GM19468 (cell line): ENCODE results near the gene USP6.
"Not testable (repeated sequence)": the region's sequence is repeated elsewhere in the genome, so short reads cannot be mapped to it uniquely, and the experiment has no call there.

Source experiments
- ATAC-seq: cut with Tn5 transposase; IDR thresholded peaks from one replicate; pipeline ENCODE4 v1.9.1; 2021; ENCODE audit warnings: mild to moderate bottlenecking, moderate library complexity, moderate number of reproducible peaks; ENCODE audit not compliant: unreplicated experiment; ENCODE audit errors: extremely low read depth

USP6 gene

DNA sequence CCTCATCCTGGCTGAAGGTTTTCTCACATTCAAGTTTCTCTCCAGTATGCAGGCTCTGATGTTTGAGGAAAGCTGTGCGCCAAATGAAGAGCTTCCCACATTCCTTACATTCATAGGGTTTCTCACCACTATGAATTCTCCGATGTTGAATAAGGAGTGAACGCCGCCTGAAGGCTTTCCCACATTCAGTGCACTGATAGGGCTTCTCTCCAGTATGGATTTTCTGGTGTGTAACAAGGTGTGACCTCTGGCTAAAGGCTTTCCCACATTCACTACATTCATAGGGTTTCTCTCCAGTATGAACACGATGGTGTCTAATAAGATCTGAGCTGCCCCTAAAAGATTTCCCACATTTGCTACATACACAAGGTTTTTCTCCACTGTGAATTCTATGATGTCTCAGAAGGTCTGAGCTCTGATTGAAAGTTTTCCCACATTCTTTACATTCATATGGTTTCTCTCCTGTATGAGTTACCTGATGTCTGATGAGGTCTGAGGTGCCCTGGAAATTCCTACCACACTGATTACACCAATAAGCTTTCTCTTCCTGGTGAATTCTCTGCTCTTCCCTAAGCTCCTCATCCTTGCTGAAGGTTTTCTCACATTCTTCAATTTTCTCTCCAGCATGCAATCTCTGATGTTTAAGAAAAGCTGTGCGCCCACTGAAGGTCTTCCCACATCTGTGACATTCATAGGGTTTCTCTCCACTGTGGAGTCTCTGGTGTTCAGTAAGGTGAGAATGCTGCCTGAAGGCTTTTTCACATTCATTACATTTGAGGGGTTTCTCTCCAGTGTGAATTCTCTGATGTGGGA, 67.0 kb downstream of the USP6 start:
- no peak for ATAC-seq

GRCh38 chr17:5183410-5183793, 67.6 kb downstream of the USP6 start:
- no peak for ATAC-seq

DNA sequence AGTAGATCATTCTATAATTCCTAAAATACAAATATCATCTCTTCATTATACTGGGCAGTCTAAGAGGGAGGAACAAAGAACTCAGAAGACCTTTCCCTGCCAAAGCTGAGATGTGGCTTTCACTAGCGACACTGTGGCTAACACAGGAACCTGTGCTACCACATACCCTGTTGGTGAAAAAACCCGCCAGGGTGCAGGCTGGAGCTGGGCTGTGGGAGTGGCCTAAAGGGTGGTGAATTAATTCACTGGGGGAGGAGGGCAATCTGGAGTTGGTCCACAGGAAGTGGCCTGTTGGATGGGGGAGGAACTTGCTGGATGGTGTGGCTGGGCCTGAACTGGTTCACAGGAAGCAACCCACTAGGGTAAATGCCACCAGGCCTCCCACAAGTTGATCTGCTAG, 68.5 kb downstream of the USP6 start:
- ATAC-seq, result no peak

- ATAC-seq, result peak; percentile 69
Measured at GRCh38 chr17:5191541-5192417, 75.9 kb downstream of the USP6 start, which contains the start of gene ZNF594. Gene ZNF594 (minus strand): TSS chr17:5191868. CDS start chr17:5184256, 7,612 bp downstream.

GRCh38 chr17:5194346-5194745, 78.5 kb downstream of the USP6 start:
- no peak for ATAC-seq

DNA sequence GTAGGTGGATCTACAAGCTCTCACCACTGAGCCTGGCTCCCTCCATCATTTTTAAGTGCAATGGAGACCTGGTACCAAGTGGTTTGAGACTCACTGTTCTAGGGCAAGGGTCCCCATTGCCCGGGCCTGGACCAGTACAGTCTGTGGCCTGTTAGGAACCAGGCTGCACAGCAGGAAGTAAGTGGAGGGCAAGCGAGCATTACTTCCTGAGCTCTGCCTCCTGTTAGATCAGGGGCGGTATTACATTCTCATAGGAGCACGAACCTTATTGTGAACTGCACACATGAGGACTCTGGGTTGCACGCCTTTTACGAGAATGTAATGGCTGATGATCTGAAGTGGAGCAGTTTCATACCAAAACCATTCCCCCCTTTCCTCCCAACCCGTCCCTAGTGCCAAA, 82.6 kb downstream of the USP6 start:
- ATAC-seq, result no peak

DNA sequence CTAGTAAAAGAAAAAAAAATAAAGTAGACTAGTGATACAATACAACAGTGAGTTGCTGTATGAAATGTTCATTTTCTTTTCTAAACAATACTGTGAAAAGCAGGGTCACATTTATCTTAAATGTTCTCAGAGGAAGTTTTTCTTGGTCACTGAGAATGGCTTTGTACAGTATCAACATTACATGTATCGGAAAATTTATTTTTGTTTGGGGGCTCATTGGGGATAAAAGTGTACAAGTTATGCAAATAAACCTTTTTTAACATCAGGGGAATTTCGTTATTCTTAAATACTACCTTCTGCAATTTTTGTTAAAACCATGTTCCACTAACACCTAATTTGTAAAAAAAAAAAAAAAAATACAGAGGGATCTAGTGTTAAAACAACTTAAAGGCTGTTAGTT, 84.5 kb downstream of the USP6 start:
- no peak for ATAC-seq

DNA sequence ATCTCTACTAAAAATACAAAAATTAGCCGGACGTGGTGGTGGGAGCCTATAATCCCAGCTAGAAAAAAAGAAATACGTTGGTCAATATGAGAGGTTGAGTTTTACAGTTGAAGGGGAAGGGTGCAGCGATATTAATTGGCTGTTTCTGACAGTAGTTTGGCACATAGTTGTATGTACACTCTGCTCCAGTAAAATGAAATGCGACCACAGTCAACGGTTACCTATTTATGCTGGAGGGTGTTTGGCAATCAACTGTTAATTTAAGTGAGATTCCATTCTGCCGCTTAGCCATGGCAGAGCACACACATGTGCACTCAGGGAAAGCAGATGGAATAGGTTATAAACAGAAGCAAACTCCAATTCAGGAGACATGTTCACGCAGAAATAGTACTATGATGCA, 85.2 kb downstream of the USP6 start:
- no peak for ATAC-seq

DNA sequence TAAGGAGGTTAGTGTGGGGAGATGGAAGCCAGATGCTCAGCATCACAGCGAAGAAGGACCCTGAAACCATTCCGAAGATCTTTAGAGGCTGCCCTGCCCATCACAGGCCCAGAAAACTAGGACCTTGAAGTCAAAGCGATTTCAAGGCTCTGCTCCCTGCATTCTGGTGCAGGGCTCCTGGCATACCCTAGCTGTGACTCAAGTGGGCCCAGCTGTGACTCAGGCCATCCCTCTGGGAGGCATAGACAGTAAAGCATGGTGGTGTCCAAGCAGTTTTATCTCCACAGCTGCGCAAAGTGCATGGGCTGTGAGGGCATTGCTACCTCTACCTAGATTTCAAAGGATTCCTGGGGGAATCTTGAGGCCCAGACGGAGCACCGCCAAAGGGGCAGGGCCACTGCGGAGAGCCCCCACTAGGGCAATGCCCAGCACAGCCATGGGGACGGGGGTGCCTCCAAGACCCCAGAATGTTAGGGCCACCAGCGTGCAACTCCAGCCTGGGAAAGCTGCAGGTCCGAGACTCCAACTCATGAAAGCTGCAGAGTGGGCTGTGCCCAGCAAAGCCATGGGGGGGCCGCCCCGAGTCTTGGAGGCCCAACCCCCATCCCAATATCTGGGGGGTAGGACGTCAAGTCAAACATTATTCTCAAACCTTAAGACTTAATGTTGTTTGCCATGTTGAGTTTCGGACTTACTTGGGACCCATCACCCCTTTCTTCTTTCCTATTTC, 87.5 kb downstream of the USP6 start:
- ATAC-seq, result no peak

DNA sequence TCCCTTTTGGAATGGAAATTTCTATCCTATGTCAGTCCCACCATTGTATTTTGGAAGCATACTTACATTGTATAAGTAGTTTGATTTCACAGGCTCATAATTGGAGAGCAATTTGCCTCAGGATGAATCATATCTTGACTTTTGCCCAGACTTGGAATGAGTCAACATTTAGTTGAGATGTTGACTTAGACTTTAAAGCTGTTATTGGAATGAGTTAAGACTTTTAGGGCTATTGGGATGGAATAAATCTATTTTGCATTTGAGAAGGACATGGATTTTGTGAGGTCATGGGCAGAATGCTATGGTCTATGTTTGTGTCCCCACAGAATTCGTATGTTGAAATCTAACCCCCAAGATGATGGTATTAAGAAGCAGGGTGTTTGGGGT, 88.1 kb downstream of the USP6 start:
- no peak for ATAC-seq

DNA sequence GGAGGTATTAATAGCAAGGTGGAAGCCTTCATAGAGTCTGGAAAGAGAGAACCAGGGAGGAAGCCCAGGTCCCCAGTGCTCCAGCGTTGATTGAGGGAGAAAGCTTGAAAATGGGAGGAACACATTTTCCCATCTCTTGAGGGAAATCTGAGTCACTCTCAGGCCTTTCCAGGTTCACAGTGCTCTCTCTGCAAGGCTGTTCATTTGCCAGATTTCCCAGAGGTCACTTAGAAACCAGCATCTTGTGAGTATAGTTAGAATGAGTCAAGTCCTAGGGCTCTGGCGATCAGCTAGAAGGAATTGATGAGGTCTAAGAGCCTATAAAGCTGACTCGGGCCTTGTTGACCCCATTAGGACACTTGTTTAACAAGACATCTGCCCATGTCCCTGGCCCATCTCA, 93.6 kb downstream of the USP6 start:
- no peak for ATAC-seq

GRCh38 chr17:5210091-5210490, 94.3 kb downstream of the USP6 start:
- ATAC-seq, result no peak

GRCh38 chr17:5210614-5211252, 94.9 kb downstream of the USP6 start:
- no peak for ATAC-seq

- no peak for ATAC-seq
Measured at GRCh38 chr17:5211458-5211857, 95.6 kb downstream of the USP6 start.

DNA sequence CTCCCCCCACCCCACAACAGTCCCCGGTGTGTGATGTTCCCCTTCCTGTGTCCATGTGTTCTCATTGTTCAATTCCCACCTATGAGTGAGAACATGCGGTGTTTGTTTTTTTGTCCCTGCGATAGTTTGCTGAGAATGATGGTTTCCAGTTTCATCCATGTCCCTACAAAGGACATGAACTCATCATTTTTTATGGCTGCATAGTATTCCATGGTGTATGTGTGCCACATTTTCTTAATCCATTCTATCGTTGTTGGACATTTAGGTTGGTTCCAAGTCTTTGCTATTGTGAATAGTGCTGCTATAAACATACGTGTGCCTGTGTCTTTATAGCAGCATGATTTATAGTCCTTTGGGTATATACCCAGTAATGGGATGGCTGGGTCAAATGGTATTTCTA, 101.7 kb downstream of the USP6 start:
- not testable (repeated sequence) for ATAC-seq

DNA sequence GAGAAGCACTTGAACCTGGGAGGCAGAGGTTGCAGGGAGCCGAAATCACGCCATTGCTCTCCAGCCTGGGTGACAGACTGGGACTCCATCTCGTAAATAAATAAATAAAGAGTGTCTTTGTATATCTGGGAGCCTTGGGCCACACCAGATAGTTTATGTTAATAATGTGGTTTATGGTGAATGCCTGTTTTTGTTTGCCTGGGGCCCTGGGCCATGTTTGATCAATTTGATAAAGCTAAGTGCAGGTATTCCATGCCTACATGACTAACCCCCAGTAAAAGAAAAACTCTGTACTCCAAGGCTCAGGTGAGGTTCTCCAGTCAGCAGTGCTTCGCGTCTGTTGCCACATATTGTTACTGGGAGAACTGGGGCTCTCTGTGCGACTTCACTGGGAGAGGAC, 103.7 kb downstream of the USP6 start:
- ATAC-seq, result no peak

- ATAC-seq, result no peak
Measured at GRCh38 chr17:5220074-5220473, 104.2 kb downstream of the USP6 start.

GRCh38 chr17:5221912-5222311, 106.1 kb downstream of the USP6 start:
- ATAC-seq, result not testable (repeated sequence)
